ENCODE measurements around the gene TMEM14C. TPM values are rescaled to one million over a fixed set of nuclear protein-coding genes. Genes with fewer than 3 reads are reported as not detected.

Gene TMEM14C
- total RNA-seq, 1 experiment from 2014 or later = 134 TPM

GRCh38 chr6:10745116-10745515, 22.2 kb downstream of the TMEM14C start:
- no peaks in the 10 kb centered on the region for H3K27me3 ChIP-seq (replicated peaks; ENCODE audit: control insufficient read depth, insufficient read depth, low read length)
- Mint-ChIP-seq H3K27ac (ENCODE audit: unreplicated experiment) (no peak overlapping the region), H3K4me3 (ENCODE audit: unreplicated experiment) (no peak overlapping the region), H3K9me3 (ENCODE audit: unreplicated experiment) (no peaks in the 10 kb centered on the region), H3K27me3 (ENCODE audit: insufficient read depth, unreplicated experiment) (no peaks in the 10 kb centered on the region), H3K4me1 (ENCODE audit: low read depth, unreplicated experiment) (peaks cover 11% of the 10 kb centered on the region), H3K36me3 (ENCODE audit: insufficient read depth, unreplicated experiment) (peaks cover 13% of the 10 kb centered on the region)
- peaks cover 16% of the 10 kb centered on the region for H3K4me1 ChIP-seq
- intact Hi-C loops (cut with micrococcal nuclease; ENCODE audit: unreplicated experiment) = no loop called here
- no peaks in the 10 kb centered on the region for H3K36me3 ChIP-seq (ENCODE audit: control insufficient read depth, insufficient read depth, low read length)
- CTCF ChIA-PET = no interaction called here
- TF ChIP-seq, protein P1, sequence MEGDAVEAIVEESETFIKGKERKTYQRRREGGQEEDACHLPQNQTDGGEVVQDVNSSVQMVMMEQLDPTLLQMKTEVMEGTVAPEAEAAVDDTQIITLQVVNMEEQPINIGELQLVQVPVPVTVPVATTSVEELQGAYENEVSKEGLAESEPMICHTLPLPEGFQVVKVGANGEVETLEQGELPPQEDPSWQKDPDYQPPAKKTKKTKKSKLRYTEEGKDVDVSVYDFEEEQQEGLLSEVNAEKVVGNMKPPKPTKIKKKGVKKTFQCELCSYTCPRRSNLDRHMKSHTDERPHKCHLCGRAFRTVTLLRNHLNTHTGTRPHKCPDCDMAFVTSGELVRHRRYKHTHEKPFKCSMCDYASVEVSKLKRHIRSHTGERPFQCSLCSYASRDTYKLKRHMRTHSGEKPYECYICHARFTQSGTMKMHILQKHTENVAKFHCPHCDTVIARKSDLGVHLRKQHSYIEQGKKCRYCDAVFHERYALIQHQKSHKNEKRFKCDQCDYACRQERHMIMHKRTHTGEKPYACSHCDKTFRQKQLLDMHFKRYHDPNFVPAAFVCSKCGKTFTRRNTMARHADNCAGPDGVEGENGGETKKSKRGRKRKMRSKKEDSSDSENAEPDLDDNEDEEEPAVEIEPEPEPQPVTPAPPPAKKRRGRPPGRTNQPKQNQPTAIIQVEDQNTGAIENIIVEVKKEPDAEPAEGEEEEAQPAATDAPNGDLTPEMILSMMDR (IDR thresholded peaks at IDR 0.05; ENCODE audit: insufficient read depth in 1 of 2, low read depth in 1 of 2, low read length in 1 of 2, severe bottlenecking in 1 of 2, unreplicated experiment in 1 of 2) = no peak
- H3K4me3 ChIP-seq (ENCODE audit: low read depth, low read length) = no peak overlapping the region
- no TSS peak for BruUV-seq (replicated peaks)
- POLR2A ChIA-PET = no interaction called here
- no peaks in the 10 kb centered on the region for H3K9me3 ChIP-seq
- no peak for DNase-seq

- Mint-ChIP-seq H3K4me3 (ENCODE audit: unreplicated experiment) (peak overlapping the region; percentile 77), H3K27me3 (ENCODE audit: insufficient read depth, unreplicated experiment) (no peaks in the 10 kb centered on the region), H3K27ac (ENCODE audit: unreplicated experiment) (peak overlapping the region; percentile 94), H3K9me3 (ENCODE audit: unreplicated experiment) (no peaks in the 10 kb centered on the region), H3K36me3 (ENCODE audit: insufficient read depth, unreplicated experiment) (peaks cover 31% of the 10 kb centered on the region), H3K4me1 (ENCODE audit: low read depth, unreplicated experiment) (peaks cover 20% of the 10 kb centered on the region)
- Histone ChIP-seq H3K4me1 (peaks cover 23% of the 10 kb centered on the region), H3K36me3 (ENCODE audit: control insufficient read depth, insufficient read depth, low read length) (peaks cover 2% of the 10 kb centered on the region; the same call in 1 of the 2 replicates), H3K9me3 (no peaks in the 10 kb centered on the region), H3K27me3 (replicated peaks; ENCODE audit: control insufficient read depth, insufficient read depth, low read length) (no peaks in the 10 kb centered on the region), H3K4me3 (ENCODE audit: low read depth, low read length) (peak overlapping the region; percentile 44)
- DNase-seq = no peak
- TF ChIP-seq, protein P1 (IDR thresholded peaks at IDR 0.05; ENCODE audit: insufficient read depth in 1 of 2, low read depth in 1 of 2, low read length in 1 of 2, severe bottlenecking in 1 of 2, unreplicated experiment in 1 of 2) = no peak
- ChIA-PET POLR2A (interaction anchor here (0.5 to 2.6 kb wide), 7 partner anchors 11 to 277 kb away, joined by 3 to 36 read pairs (median 4); partner anchors contain the start of genes C6orf52, PAK1IP1 and TMEM14C), CTCF (interaction anchor here (1.1 kb wide), 1 partner anchor 24 kb away, joined by 3 read pairs; the partner anchor contains the start of gene TMEM14C)
- BruUV-seq (replicated peaks) = TSS peak; percentile 80
- intact Hi-C loops (cut with micrococcal nuclease; ENCODE audit: unreplicated experiment) = loop anchor here (1.0 to 2.0 kb wide), 3 partner anchors 12 to 52 kb away; partner anchors contain the start of genes C6orf52 and PAK1IP1
Measured at GRCh38 chr6:10746915-10747250, 24.0 kb downstream of the TMEM14C start.

- peak within 1 kb of the TSS; percentile 94 for H3K27ac Mint-ChIP-seq (ENCODE audit: unreplicated experiment)
- CTCF ChIA-PET = interaction anchor here (0.6 to 1.1 kb wide), 3 partner anchors 12 to 35 kb away, joined by 3 to 5 read pairs (median 3); partner anchors contain the start of gene TMEM14C
Measured at GRCh38 chr6:10747251-10747972, 24.5 kb downstream of the TMEM14C start, which contains the start of gene TMEM14B. TMEM14B (plus strand) TSS chr6:10747805; CDS start chr6:10749246, 1,441 bp downstream.

More at GRCh38 chr6:10747251-10747972, 24.5 kb downstream of the TMEM14C start, which contains the start of gene TMEM14B:
- H3K4me1 ChIP-seq = peaks cover 23% of the 10 kb centered on the region
- POLR2A ChIA-PET = interaction anchor here (0.5 to 2.6 kb wide), 8 partner anchors 10 to 277 kb away, joined by 3 to 36 read pairs (median 4); partner anchors contain the start of genes C6orf52, PAK1IP1 and TMEM14C
- no peaks in the 10 kb centered on the region for H3K27me3 ChIP-seq (replicated peaks; ENCODE audit: control insufficient read depth, insufficient read depth, low read length)
- TF ChIP-seq, protein P1 (IDR thresholded peaks at IDR 0.05; ENCODE audit: insufficient read depth in 1 of 2, low read depth in 1 of 2, low read length in 1 of 2, severe bottlenecking in 1 of 2, unreplicated experiment in 1 of 2) = no peak
- peak; percentile 98 to 100 for DNase-seq
- H3K9me3 ChIP-seq = no peaks in the 10 kb centered on the region
- no peaks in the 10 kb centered on the region for H3K27me3 Mint-ChIP-seq (ENCODE audit: insufficient read depth, unreplicated experiment)
- H3K36me3 ChIP-seq (ENCODE audit: control insufficient read depth, insufficient read depth, low read length) = peaks cover 2% of the 10 kb centered on the region; the same call in 1 of the 2 replicates
- no peaks in the 10 kb centered on the region for H3K9me3 Mint-ChIP-seq (ENCODE audit: unreplicated experiment)
- H3K4me1 Mint-ChIP-seq (ENCODE audit: low read depth, unreplicated experiment) = peaks cover 20% of the 10 kb centered on the region
- peaks cover 36% of the 10 kb centered on the region for H3K36me3 Mint-ChIP-seq (ENCODE audit: insufficient read depth, unreplicated experiment)
- no TSS peak for BruUV-seq (replicated peaks)
- peak within 1 kb of the TSS; percentile 77 for H3K4me3 Mint-ChIP-seq (ENCODE audit: unreplicated experiment)
- H3K4me3 ChIP-seq (ENCODE audit: low read depth, low read length) = peak within 1 kb of the TSS; percentile 79
- intact Hi-C loops (cut with micrococcal nuclease; ENCODE audit: unreplicated experiment) = loop anchor here (1.0 to 2.0 kb wide), 3 partner anchors 12 to 53 kb away; partner anchors contain the start of genes C6orf52 and PAK1IP1
